ENCODE measurements around the gene NLRP8. TPM values are rescaled to one million over a fixed set of nuclear protein-coding genes. Genes with fewer than 3 reads are reported as not detected.
"Not testable (repeated sequence)": the region's sequence is repeated elsewhere in the genome, so short reads cannot be mapped to it uniquely, and the experiment has no call there.

Gene NLRP8
- total and polyA plus RNA-seq, 10 of the 15 experiments (the other 5 are each of a cell fraction or from before 2014, with no cell fraction given): 0.04 TPM; not detected in 9

DNA sequence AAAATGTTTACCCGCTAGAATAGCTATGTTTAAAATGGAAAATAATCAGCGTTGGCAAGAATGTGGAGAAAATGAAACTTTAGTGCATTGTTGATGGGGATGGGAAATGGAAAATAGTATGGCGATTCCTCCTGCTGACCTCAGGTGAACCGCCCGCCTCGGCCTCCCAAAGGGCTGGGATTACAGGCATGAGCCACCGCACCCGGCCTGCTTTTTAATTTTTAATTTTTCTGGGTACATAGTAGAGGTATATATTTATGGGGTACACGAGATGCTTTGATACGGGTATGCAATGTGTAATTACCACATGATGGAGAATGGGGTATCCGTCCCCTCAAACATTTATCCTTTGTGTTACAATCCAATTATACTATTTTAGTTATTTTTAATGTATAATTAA is 7.3 kb upstream of the NLRP8 start (continued):
- TF ChIP-seq IRF3 (IDR thresholded peaks at IDR 0.05) (no peak), CHD2 (IDR thresholded peaks at IDR 0.05; ENCODE audit: borderline replicate concordance, low read depth, low read length) (no peak), MEF2A (IDR thresholded peaks at IDR 0.05; ENCODE audit: insufficient read depth, low read depth, low read length) (no peak), FOXM1 (IDR thresholded peaks at IDR 0.05; ENCODE audit: low read depth, low read length) (no peak), MTA3 (IDR thresholded peaks at IDR 0.05; ENCODE audit: borderline replicate concordance, low read length) (no peak), ZBED1 (IDR thresholded peaks at IDR 0.05; ENCODE audit: borderline replicate concordance) (no peak), NKRF (conservative IDR thresholded peaks at IDR 0.05) (no peak), EGR1 (IDR thresholded peaks at IDR 0.05; ENCODE audit: borderline replicate concordance in 1 of 2, low read depth in 2 of 2, low read length in 2 of 2) (no peak)

GRCh38 chr19:55950566-55950965 is 2.9 kb downstream of the NLRP8 start:
- ATAC-seq; H3K27ac ChIP-seq (ENCODE audit: control insufficient read depth, insufficient read depth); SMC1A ChIA-PET (ENCODE audit: uncharacterized antibody, unreplicated experiment); RAD21 ChIA-PET (ENCODE audit: unreplicated experiment); BruUV-seq (replicated peaks); DNase-seq (ENCODE audit: low read depth, low spot score); H3K79me2 ChIP-seq (ENCODE audit: control insufficient read depth, insufficient read depth, low read length); H3K4me1 ChIP-seq (ENCODE audit: control insufficient read depth, insufficient read depth, low read length); H2AFZ ChIP-seq (ENCODE audit: control insufficient read depth, low read depth, low read length); POLR2A ChIA-PET; H3K9ac ChIP-seq (ENCODE audit: control insufficient read depth, insufficient read depth, low read length); H3K9me3 ChIP-seq (replicated peaks; ENCODE audit: control insufficient read depth, insufficient read depth, low read length); FAIRE-seq; CTCF ChIA-PET; H3K27me3 ChIP-seq (replicated peaks in 1 of 2; ENCODE audit: control insufficient read depth in 2 of 2, insufficient read depth in 2 of 2, low read length in 1 of 2); H3K36me3 ChIP-seq (ENCODE audit: control insufficient read depth in 2 of 2, insufficient read depth in 2 of 2, low read length in 1 of 2); H3K4me3 ChIP-seq; intact Hi-C loops (cut with micrococcal nuclease; ENCODE audit: unreplicated experiment); H3K4me2 ChIP-seq (ENCODE audit: control insufficient read depth, insufficient read depth); H4K20me1 ChIP-seq (ENCODE audit: control insufficient read depth, insufficient read depth); in situ Hi-C loops (cut with MboI): not testable (repeated sequence)
- WGBS (ENCODE audit: insufficient coverage, insufficient replicate concordance, low lambda C conversion rate, missing lambda C conversion rate): 63% methylated on average over 19 of the region's 19 CpGs
